Cerebellar nuclear complex (tissue), 1 donor: ENCODE results near the gene TIGD3.

Source experiments
- DNase-seq, 2 experiments: peaks; one replicate each; lab custom pipeline; 2025; lab: John Stamatoyannopoulos, UW

TIGD3 gene

GRCh38 chr11:65370659-65371049 lies 16.1 kb downstream of the TIGD3 start:
- DNase-seq: no peak

- no peak for DNase-seq
These were observed 19.5 kb downstream of the TIGD3 start for GRCh38 chr11:65373839-65374580.

- no peak for DNase-seq
These were observed 20.5 kb downstream of the TIGD3 start for GRCh38 chr11:65375012-65375411.

- DNase-seq: no peak
These were observed 21.7 kb downstream of the TIGD3 start for GRCh38 chr11:65376138-65376713.

- DNase-seq: no peak
These were observed 22.5 kb downstream of the TIGD3 start for GRCh38 chr11:65377036-65377435.

- DNase-seq: no peak
These were observed 23.2 kb downstream of the TIGD3 start for GRCh38 chr11:65377777-65378176.

- no peak for DNase-seq
These were observed 23.8 kb downstream of the TIGD3 start for GRCh38 chr11:65378208-65378927.

- DNase-seq: no peak
These were observed 24.5 kb downstream of the TIGD3 start for GRCh38 chr11:65378928-65379638.

- no peak for DNase-seq
These were observed 25.3 kb downstream of the TIGD3 start for GRCh38 chr11:65379698-65380459.

- DNase-seq: no peak
These were observed 26.0 kb downstream of the TIGD3 start for GRCh38 chr11:65380460-65381119.

GRCh38 chr11:65381716-65382032 lies 27.1 kb downstream of the TIGD3 start:
- no peak for DNase-seq

- no peak for DNase-seq
These were observed 27.7 kb downstream of the TIGD3 start, which contains the start of gene SLC25A45 for GRCh38 chr11:65382033-65382803. TSS of gene SLC25A45 (minus strand) at chr11:65382646. CDS start at chr11:65381951, 695 bp downstream.

- no peak for DNase-seq
These were observed 28.3 kb downstream of the TIGD3 start for GRCh38 chr11:65382804-65383368.

GRCh38 chr11:65383778-65384177 lies 29.2 kb downstream of the TIGD3 start:
- DNase-seq: no peak

- DNase-seq: no peak
These were observed 29.8 kb downstream of the TIGD3 start for GRCh38 chr11:65384301-65384889.

GRCh38 chr11:65386307-65387140 lies 32.0 kb downstream of the TIGD3 start, which contains the start of gene FRMD8:
TSS of gene FRMD8 (plus strand) at chr11:65386637. CDS start at chr11:65387037, 400 bp downstream.
- peak in 1 of 2 experiments; percentile 33 for DNase-seq

- no peak for DNase-seq
These were observed 34.2 kb downstream of the TIGD3 start for GRCh38 chr11:65388731-65389130.

- DNase-seq: no peak
These were observed 34.9 kb downstream of the TIGD3 start for GRCh38 chr11:65389294-65389980.
